ENCODE measurements around the gene KAT6B. TPM values are rescaled to one million over a fixed set of nuclear protein-coding genes. Genes with fewer than 3 reads are reported as not detected.

Gene KAT6B
- total and polyA plus RNA-seq, 10 of the 15 experiments (the other 5 are each of a cell fraction or from before 2014, with no cell fraction given): 2.7 to 22.6 (median 15.7) TPM

DNA sequence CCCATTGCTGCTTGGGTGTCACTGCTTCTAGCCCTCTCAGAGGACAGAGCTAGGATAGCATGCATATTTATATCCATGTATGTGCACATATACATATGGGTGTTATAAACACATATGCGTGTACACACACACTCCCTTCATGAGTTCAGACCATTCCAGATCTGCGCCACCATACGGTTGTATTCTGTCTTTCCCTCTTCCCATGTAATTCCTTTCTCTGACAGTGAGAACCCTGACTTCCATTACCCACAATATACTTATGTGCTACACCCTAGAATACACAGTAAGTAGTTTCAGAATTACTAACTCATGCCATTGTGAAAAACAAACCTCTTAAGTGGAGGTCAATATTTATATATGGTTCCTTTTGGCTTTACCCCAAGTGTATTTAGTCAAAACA lies 168.5 kb downstream of the KAT6B start (continued):
- TF ChIP-seq SREBF2 (IDR thresholded peaks at IDR 0.05; ENCODE audit: low read length): no peak
- no peak for TF ChIP-seq ZNF592 (IDR thresholded peaks at IDR 0.05)
- no peak for TF ChIP-seq NRF1 (conservative IDR thresholded peaks at IDR 0.05; ENCODE audit: low read depth, low read length)
- TF ChIP-seq LARP7 (IDR thresholded peaks at IDR 0.05): no peak
- no peak for TF ChIP-seq CHD2 (IDR thresholded peaks at IDR 0.05; ENCODE audit: borderline replicate concordance, low read depth, low read length)
- no peak for TF ChIP-seq MXI1 (IDR thresholded peaks at IDR 0.05; ENCODE audit: low read depth, low read length)
- no peak for TF ChIP-seq TCF7 (IDR thresholded peaks at IDR 0.05; ENCODE audit: borderline replicate concordance)
- no peak for TF ChIP-seq ZNF274 (IDR thresholded peaks at IDR 0.05; ENCODE audit: insufficient read depth, insufficient read length)
- TF ChIP-seq, protein P1, sequence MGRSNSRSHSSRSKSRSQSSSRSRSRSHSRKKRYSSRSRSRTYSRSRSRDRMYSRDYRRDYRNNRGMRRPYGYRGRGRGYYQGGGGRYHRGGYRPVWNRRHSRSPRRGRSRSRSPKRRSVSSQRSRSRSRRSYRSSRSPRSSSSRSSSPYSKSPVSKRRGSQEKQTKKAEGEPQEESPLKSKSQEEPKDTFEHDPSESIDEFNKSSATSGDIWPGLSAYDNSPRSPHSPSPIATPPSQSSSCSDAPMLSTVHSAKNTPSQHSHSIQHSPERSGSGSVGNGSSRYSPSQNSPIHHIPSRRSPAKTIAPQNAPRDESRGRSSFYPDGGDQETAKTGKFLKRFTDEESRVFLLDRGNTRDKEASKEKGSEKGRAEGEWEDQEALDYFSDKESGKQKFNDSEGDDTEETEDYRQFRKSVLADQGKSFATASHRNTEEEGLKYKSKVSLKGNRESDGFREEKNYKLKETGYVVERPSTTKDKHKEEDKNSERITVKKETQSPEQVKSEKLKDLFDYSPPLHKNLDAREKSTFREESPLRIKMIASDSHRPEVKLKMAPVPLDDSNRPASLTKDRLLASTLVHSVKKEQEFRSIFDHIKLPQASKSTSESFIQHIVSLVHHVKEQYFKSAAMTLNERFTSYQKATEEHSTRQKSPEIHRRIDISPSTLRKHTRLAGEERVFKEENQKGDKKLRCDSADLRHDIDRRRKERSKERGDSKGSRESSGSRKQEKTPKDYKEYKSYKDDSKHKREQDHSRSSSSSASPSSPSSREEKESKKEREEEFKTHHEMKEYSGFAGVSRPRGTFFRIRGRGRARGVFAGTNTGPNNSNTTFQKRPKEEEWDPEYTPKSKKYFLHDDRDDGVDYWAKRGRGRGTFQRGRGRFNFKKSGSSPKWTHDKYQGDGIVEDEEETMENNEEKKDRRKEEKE (IDR thresholded peaks at IDR 0.05): no peak
- no peak for TF ChIP-seq CUX1 (IDR thresholded peaks at IDR 0.05; ENCODE audit: insufficient replicate concordance, low read depth, low read length)
- TF ChIP-seq HDGF (IDR thresholded peaks at IDR 0.05): 0 out of 2 replicates have a peak, but pooled peaks have one; percentile 28
- TF ChIP-seq SRF (IDR thresholded peaks at IDR 0.05; ENCODE audit: low read depth in 2 of 2, low read length in 2 of 2): no peak
- no peak for TF ChIP-seq NR2C1 (IDR thresholded peaks at IDR 0.05)
- no peak for TF ChIP-seq RFX5 (IDR thresholded peaks at IDR 0.05; ENCODE audit: low read depth, low read length)
- no peak for TF ChIP-seq RCOR1 (conservative IDR thresholded peaks at IDR 0.05; ENCODE audit: low read depth, low read length)
- TF ChIP-seq SUPT20H (IDR thresholded peaks at IDR 0.05; ENCODE audit: borderline replicate concordance, control insufficient read depth, low read depth, low read length): no peak
- TF ChIP-seq RUNX3 (IDR thresholded peaks at IDR 0.05; ENCODE audit: low read length): peak; percentile 76
- TF ChIP-seq POLR2A (IDR thresholded peaks at IDR 0.05; ENCODE audit: low read depth, low read length): no peak
- TF ChIP-seq, protein P2, sequence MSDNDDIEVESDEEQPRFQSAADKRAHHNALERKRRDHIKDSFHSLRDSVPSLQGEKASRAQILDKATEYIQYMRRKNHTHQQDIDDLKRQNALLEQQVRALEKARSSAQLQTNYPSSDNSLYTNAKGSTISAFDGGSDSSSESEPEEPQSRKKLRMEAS (IDR thresholded peaks at IDR 0.05; ENCODE audit: low read depth, low read length): no peak
